ENCODE data around the gene SCFD2. TPM values are rescaled to one million over a fixed set of nuclear protein-coding genes. Genes with fewer than 3 reads are reported as not detected.
"Not testable (repeated sequence)": the region's sequence is repeated elsewhere in the genome, so short reads cannot be mapped to it uniquely, and the experiment has no call there.

Gene SCFD2
- total RNA-seq, 4 donors from 2014 or later, result 12.7 to 23.7 (median 18.3) TPM

GRCh38 chr4:53057679-53058078 is 308.2 kb downstream of the SCFD2 start:
- 88 to 93% methylated on average over 3 of the region's 3 CpGs for WGBS, 2 donors (ENCODE audit: low coverage in 1 of 2)
- Histone ChIP-seq H3K4me3 (no peak overlapping the region), H3K27ac (no peak overlapping the region), H3K4me1 (peaks cover 0 to under 1% (median 0%) of the 10 kb centered on the region in 4 donors), H3K9me3 (no peaks in the 10 kb centered on the region), H3K27me3 (no peaks in the 10 kb centered on the region), H3K36me3 (no peaks in the 10 kb centered on the region)
- TF ChIP-seq POLR2AphosphoS5 (IDR thresholded peaks at IDR 0.05) (no peak), EP300 (IDR thresholded peaks at IDR 0.05; ENCODE audit: low read depth) (no peak), POLR2A (IDR thresholded peaks at IDR 0.05) (no peak), CTCF (IDR thresholded peaks at IDR 0.05) (no peak)
- intact Hi-C loops (cut with DNase I; ENCODE audit: low total_unique reads), result no loop called here
- in situ Hi-C loops (cut with MboI; ENCODE audit: low pct_ligation_motif_present in 1 of 4, low pct_unique_long_range_greater_than_20kb in 1 of 4, low sequenced_read_pairs in 3 of 4), result no loop called here
- no peak for DNase-seq

- in situ Hi-C loops (cut with MboI; ENCODE audit: low pct_ligation_motif_present in 1 of 4, low pct_unique_long_range_greater_than_20kb in 1 of 4, low sequenced_read_pairs in 3 of 4); H3K9me3 ChIP-seq; H3K4me1 ChIP-seq; H3K36me3 ChIP-seq; DNase-seq; H3K27ac ChIP-seq; intact Hi-C loops (cut with DNase I; ENCODE audit: low total_unique reads); H3K4me3 ChIP-seq; H3K27me3 ChIP-seq: not testable (repeated sequence)
- 93 to 100% methylated on average over 1 to 2 of the region's 2 CpGs for WGBS, 2 donors (ENCODE audit: low coverage in 1 of 2)
Measured at GRCh38 chr4:53057108-53057507, 308.8 kb downstream of the SCFD2 start.

GRCh38 chr4:53055716-53056403 is 310.0 kb downstream of the SCFD2 start:
- WGBS, 2 donors (ENCODE audit: low coverage in 1 of 2), result 60 to 74% methylated on average over 5 of the region's 5 CpGs
- in situ Hi-C loops (cut with MboI; ENCODE audit: low pct_ligation_motif_present in 1 of 4, low pct_unique_long_range_greater_than_20kb in 1 of 4, low sequenced_read_pairs in 3 of 4) (no loop called here), intact Hi-C loops (cut with DNase I; ENCODE audit: low total_unique reads) (no loop called here)
- H3K36me3 ChIP-seq, result no peaks in the 10 kb centered on the region
- TF ChIP-seq CTCF (IDR thresholded peaks at IDR 0.05) (no peak), POLR2AphosphoS5 (IDR thresholded peaks at IDR 0.05) (no peak)
- no peaks in the 10 kb centered on the region for H3K4me1 ChIP-seq
- H3K27ac ChIP-seq, result no peak overlapping the region
- DNase-seq, result no peak
- no peaks in the 10 kb centered on the region for H3K9me3 ChIP-seq
- H3K4me3 ChIP-seq, result no peak overlapping the region
- H3K27me3 ChIP-seq, result no peaks in the 10 kb centered on the region

- Histone ChIP-seq H3K4me1 (no peaks in the 10 kb centered on the region), H3K27ac (no peak overlapping the region)
- intact Hi-C loops (cut with DNase I; ENCODE audit: low total_unique reads), result no loop called here
Measured at GRCh38 chr4:53055274-53055673, 310.6 kb downstream of the SCFD2 start.

More at GRCh38 chr4:53055274-53055673, 310.6 kb downstream of the SCFD2 start:
- Histone ChIP-seq H3K9me3 (no peaks in the 10 kb centered on the region), H3K27me3 (no peaks in the 10 kb centered on the region), H3K36me3 (no peaks in the 10 kb centered on the region), H3K4me3 (no peak overlapping the region)
- 68% methylated on average over 2 of the region's 2 CpGs; no CpG with 5 or more reads in 1 of the 2 donors for WGBS, 2 donors (ENCODE audit: low coverage in 1 of 2)
- DNase-seq, result no peak
- in situ Hi-C loops (cut with MboI; ENCODE audit: low pct_ligation_motif_present in 1 of 4, low pct_unique_long_range_greater_than_20kb in 1 of 4, low sequenced_read_pairs in 3 of 4), result no loop called here
- no peak for TF ChIP-seq CTCF (IDR thresholded peaks at IDR 0.05)
- no peak for TF ChIP-seq POLR2A (IDR thresholded peaks at IDR 0.05)
- TF ChIP-seq EP300 (IDR thresholded peaks at IDR 0.05; ENCODE audit: low read depth), result no peak
- no peak for TF ChIP-seq POLR2AphosphoS5 (IDR thresholded peaks at IDR 0.05)
